Ovary (tissue), 3 donors: Measurements from ENCODE around the gene MAGI1.

ENCODE experiments used
- EP300 ChIP-seq: sonication (generic); formaldehyde crosslinking; IDR thresholded peaks from one replicate; pipeline ENCODE4 v1.6.1; 2017; ENCODE audit warnings: antibody characterized with exemption
- POLR2A ChIP-seq: fragments of 450-650 bp; IDR thresholded peaks from one replicate; pipeline ENCODE4 v1.6.1; 2017; ENCODE audit warnings: antibody characterized with exemption, mild to moderate bottlenecking, moderate library complexity
- TF ChIP-seq, protein P1 (sequence below), 3 donors: fragments of 450-650 bp in 2 of 3; fragments of 200-600 bp in 1 of 3; IDR thresholded peaks; one replicate each; pipeline versions ENCODE4 v1.5.1 to v1.8.0; 2016 to 2022; ENCODE audit warnings: antibody characterized with exemption in 3 of 3, mild to moderate bottlenecking in 1 of 3
- donor health status: DM: no; HTN: no; CAD: no.

DNA sequence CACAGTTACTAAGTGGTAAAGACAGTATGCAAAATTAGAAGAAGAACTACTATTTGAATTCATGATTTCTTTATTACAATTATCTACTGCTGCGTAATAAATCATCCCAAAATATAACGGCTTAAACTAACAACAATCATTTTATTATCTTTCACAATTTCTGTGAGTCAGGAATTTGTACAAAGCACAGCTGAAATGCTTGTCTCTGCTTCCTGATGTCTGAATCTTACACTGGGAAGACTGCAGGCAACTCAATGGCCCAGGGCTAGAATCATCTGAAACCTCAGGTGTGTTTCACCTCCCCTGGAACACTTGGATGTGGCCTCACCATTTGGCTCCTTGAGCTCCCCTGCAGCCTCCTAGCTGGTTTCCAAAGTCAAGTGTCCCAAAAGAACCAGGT, 145.1 kb downstream of the MAGI1 start:
- TF ChIP-seq, protein P1, sequence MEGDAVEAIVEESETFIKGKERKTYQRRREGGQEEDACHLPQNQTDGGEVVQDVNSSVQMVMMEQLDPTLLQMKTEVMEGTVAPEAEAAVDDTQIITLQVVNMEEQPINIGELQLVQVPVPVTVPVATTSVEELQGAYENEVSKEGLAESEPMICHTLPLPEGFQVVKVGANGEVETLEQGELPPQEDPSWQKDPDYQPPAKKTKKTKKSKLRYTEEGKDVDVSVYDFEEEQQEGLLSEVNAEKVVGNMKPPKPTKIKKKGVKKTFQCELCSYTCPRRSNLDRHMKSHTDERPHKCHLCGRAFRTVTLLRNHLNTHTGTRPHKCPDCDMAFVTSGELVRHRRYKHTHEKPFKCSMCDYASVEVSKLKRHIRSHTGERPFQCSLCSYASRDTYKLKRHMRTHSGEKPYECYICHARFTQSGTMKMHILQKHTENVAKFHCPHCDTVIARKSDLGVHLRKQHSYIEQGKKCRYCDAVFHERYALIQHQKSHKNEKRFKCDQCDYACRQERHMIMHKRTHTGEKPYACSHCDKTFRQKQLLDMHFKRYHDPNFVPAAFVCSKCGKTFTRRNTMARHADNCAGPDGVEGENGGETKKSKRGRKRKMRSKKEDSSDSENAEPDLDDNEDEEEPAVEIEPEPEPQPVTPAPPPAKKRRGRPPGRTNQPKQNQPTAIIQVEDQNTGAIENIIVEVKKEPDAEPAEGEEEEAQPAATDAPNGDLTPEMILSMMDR (IDR thresholded peaks at IDR 0.05), result no peak
- TF ChIP-seq POLR2A (no peak), EP300 (no peak)
